Gastroesophageal sphincter (tissue), 3 donors: ENCODE measurements around the gene LPP.

Source experiments
- POLR2A ChIP-seq, 2 donors: fragments of 450-650 bp; IDR thresholded peaks; one replicate each; pipeline ENCODE4 v1.6.1; 2017; ENCODE audit warnings: antibody characterized with exemption in 2 of 2, mild to moderate bottlenecking in 2 of 2, moderate library complexity in 1 of 2
- POLR2AphosphoS5 ChIP-seq: sonication (generic); formaldehyde crosslinking; IDR thresholded peaks from one replicate; pipeline ENCODE4 v1.6.1; 2017; ENCODE audit warnings: antibody characterized with exemption
- TF ChIP-seq, protein P1 (sequence below), 4 experiments: fragments of 200-600 bp in 2 of 4; fragments of 450-650 bp in 2 of 4; sonication (generic) in 1 of 4; IDR thresholded peaks; one replicate each; pipeline ENCODE4 v1.5.1; 2017 to 2019; ENCODE audit warnings: antibody characterized with exemption in 4 of 4, mild to moderate bottlenecking in 2 of 4, moderate library complexity in 2 of 4

- TF ChIP-seq POLR2A (IDR thresholded peaks at IDR 0.05) (no peak), POLR2AphosphoS5 (no peak)
- TF ChIP-seq, protein P1, sequence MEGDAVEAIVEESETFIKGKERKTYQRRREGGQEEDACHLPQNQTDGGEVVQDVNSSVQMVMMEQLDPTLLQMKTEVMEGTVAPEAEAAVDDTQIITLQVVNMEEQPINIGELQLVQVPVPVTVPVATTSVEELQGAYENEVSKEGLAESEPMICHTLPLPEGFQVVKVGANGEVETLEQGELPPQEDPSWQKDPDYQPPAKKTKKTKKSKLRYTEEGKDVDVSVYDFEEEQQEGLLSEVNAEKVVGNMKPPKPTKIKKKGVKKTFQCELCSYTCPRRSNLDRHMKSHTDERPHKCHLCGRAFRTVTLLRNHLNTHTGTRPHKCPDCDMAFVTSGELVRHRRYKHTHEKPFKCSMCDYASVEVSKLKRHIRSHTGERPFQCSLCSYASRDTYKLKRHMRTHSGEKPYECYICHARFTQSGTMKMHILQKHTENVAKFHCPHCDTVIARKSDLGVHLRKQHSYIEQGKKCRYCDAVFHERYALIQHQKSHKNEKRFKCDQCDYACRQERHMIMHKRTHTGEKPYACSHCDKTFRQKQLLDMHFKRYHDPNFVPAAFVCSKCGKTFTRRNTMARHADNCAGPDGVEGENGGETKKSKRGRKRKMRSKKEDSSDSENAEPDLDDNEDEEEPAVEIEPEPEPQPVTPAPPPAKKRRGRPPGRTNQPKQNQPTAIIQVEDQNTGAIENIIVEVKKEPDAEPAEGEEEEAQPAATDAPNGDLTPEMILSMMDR (IDR thresholded peaks at IDR 0.05), result no peak
These were observed 671.9 kb downstream of the LPP start for GRCh38 chr3:188825901-188826300.
